Erythroblast (primary cell): ENCODE data around the gene KMT2A.

Source experiments
- GATA1 ChIP-seq: IDR thresholded peaks from 2 replicates; pipeline ENCODE4 v1.6.1; 2011; ENCODE audit warnings: low read depth, mild to moderate bottlenecking, control low read depth, low read length, moderate library complexity
- POLR2A ChIP-seq: IDR thresholded peaks from 2 replicates; pipeline ENCODE4 v1.6.1; 2011; ENCODE audit warnings: mild to moderate bottlenecking, low read length

DNA sequence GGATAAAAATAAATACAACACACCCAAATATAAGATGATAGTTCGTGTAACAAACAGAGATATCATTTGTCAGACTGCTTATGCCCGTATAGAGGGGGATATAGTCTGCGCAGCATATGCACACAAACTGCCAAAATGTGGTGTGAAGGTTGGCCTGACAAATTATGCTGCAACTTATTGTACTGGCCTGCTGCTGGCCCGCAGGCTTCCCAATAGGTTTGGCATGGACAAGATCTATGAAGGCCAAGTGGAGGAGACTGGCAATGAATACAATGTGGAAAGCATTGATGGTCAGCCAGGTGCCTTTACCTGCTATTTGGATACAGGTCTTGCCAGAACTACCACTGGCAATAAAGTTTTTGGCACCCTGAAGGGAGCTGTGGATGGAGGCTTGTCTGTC lies 124.5 kb downstream of the KMT2A start:
- TF ChIP-seq POLR2A (no peak), GATA1 (no peak)
